ENCODE data around the gene ATP6V0B. TPM values are rescaled to one million over a fixed set of nuclear protein-coding genes. Genes with fewer than 3 reads are reported as not detected.

ATP6V0B gene
- total RNA-seq, 2 donors from 2014 or later = 183 to 270 TPM

DNA sequence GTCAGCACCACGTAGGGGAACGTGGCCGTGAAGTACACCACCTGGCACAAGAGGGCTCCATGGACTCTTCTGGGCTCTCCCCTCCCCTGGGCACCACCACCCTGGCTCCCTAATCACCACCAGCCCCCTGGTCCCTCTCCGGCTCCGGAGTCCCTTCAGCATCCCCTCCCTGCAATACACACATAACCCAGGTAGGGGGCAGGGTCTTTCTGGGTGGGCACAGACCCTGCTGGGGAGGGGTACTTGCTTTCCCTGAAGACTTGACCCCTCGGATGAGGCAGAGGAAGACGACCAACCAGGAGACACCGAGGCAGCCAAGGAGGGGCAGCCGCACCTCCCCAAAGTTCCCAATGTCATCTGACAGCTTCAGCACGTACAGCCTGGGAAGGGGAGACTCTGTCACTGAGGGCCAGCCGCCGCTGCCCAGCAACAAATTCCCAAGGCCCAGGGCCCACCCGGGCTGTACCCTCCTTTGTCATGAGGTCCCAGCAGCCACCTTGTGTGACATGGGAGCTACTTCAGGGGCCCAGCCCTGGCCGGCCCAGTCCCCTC lies 27.9 kb downstream of the ATP6V0B start:
- intact Hi-C loops (cut with DNase I) = no loop called here
- no peaks in the 10 kb centered on the region for H3K27me3 ChIP-seq
- no peaks in the 10 kb centered on the region for H3K36me3 ChIP-seq
- no peak overlapping the region for H3K27ac ChIP-seq
- H3K4me1 ChIP-seq = no peaks in the 10 kb centered on the region
- no peak for TF ChIP-seq CTCF (IDR thresholded peaks at IDR 0.05)
- H3K4me3 ChIP-seq = no peak overlapping the region
- DNase-seq = no peak
- no peaks in the 10 kb centered on the region for H3K9me3 ChIP-seq
- no peak overlapping the region for H3K9ac ChIP-seq (ENCODE audit: low read depth in 2 of 2, low read length in 2 of 2)

GRCh38 chr1:44008259-44008658 lies 33.5 kb downstream of the ATP6V0B start:
- Histone ChIP-seq H3K9ac (ENCODE audit: low read depth in 2 of 2, low read length in 2 of 2) (no peak overlapping the region), H3K27ac (no peak overlapping the region), H3K36me3 (no peaks in the 10 kb centered on the region), H3K4me1 (peaks cover 6% of the 10 kb centered on the region), H3K4me3 (no peak overlapping the region), H3K9me3 (no peaks in the 10 kb centered on the region), H3K27me3 (no peaks in the 10 kb centered on the region)
- intact Hi-C loops (cut with DNase I) = no loop called here
- DNase-seq = no peak
- no peak for TF ChIP-seq CTCF (IDR thresholded peaks at IDR 0.05)

DNA sequence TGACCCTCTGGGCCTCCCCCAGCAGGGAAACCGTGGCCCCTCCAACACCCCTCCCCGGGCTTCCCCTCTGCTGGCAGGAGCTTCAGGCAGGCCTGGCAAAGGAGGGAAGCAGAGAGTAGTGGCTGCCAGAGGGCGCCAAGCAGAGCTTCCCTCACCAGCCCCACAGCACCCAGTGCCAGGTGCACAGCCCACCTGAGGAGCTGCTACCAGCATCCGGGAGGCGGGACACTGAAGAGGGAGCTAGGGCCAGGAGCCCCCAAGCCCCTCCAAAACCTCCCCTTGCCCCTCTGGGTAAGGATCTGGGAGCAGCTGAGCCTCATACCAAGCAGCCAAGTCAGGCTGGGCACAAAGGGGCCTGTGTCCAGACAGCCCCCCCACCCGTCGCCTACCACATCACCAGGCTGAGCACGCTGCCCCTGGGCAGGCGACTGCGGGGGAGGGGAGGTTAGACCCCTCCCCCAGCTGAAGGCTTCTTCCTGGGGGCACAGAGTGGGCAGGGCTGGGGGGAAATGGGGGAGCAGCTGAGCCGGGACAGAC lies 36.2 kb downstream of the ATP6V0B start:
- H3K4me1 ChIP-seq = peaks cover 6% of the 10 kb centered on the region
- H3K9me3 ChIP-seq = no peaks in the 10 kb centered on the region
- no peaks in the 10 kb centered on the region for H3K27me3 ChIP-seq
- no peak for TF ChIP-seq CTCF (IDR thresholded peaks at IDR 0.05)
- no peaks in the 10 kb centered on the region for H3K36me3 ChIP-seq
- no peak overlapping the region for H3K9ac ChIP-seq (ENCODE audit: low read depth in 2 of 2, low read length in 2 of 2)
- H3K4me3 ChIP-seq = no peak overlapping the region
- DNase-seq = no peak
- H3K27ac ChIP-seq = no peak overlapping the region
- intact Hi-C loops (cut with DNase I) = no loop called here

DNA sequence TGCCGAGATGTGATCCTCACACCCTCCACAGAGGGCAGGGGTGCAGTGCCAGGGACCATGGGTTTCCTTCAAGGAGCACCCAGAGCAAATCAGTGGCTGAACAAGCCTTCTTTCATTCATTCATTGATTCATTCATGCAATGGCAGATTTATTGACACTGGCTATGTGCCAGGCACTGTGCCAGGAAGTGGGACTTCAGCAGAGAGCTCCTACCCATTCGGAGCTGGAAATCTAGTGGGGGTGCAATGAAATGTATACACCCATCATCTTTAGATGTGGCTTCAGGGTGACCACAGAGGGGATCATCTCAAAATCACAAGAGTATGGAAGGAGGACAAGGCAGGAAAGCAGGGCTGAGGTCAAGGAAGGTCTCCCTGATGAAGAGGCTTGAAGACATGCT lies 37.6 kb downstream of the ATP6V0B start:
- DNase-seq = no peak
- intact Hi-C loops (cut with DNase I) = no loop called here
- no peak for TF ChIP-seq CTCF (IDR thresholded peaks at IDR 0.05)
- Histone ChIP-seq H3K27me3 (no peaks in the 10 kb centered on the region), H3K36me3 (no peaks in the 10 kb centered on the region), H3K9me3 (no peaks in the 10 kb centered on the region), H3K4me1 (peaks cover 6% of the 10 kb centered on the region), H3K27ac (no peak overlapping the region), H3K9ac (ENCODE audit: low read depth in 2 of 2, low read length in 2 of 2) (no peak overlapping the region), H3K4me3 (no peak overlapping the region)

- peaks cover 6% of the 10 kb centered on the region for H3K4me1 ChIP-seq
- no peaks in the 10 kb centered on the region for H3K9me3 ChIP-seq
- intact Hi-C loops (cut with DNase I) = no loop called here
- TF ChIP-seq CTCF (IDR thresholded peaks at IDR 0.05) = no peak
- peak overlapping the region in 1 of 2 donors; percentile 37 for H3K9ac ChIP-seq (ENCODE audit: low read depth in 2 of 2, low read length in 2 of 2)
- no peaks in the 10 kb centered on the region for H3K27me3 ChIP-seq
- H3K4me3 ChIP-seq = no peak overlapping the region
- H3K36me3 ChIP-seq = no peaks in the 10 kb centered on the region
- no peak overlapping the region for H3K27ac ChIP-seq
- DNase-seq = no peak
Observed at GRCh38 chr1:44012941-44013609, 38.3 kb downstream of the ATP6V0B start.
